PC-3 (cell line): ENCODE measurements around the gene CHD6. TPM values are rescaled to one million over a fixed set of nuclear protein-coding genes. Genes with fewer than 3 reads are reported as not detected.

ENCODE experiments used
- ATAC-seq: fragments of 200-7000 bp; cut with Tn5 transposase; 2 replicates; pipeline ENCODE4 v1.9.1; 2020; ENCODE audit warnings: mild to moderate bottlenecking, moderate library complexity
- BruUV-seq: library from RNA; stranded (reverse); fragments of 400-500 nt; replicated peaks from 2 replicates; lab custom pipeline; 2021; lab: Mats Ljungman, UMichigan
- CTCF ChIA-PET: fragments of 300-600 bp; sonication (Branson Sonifier 250); formaldehyde crosslinking; loops from one replicate; lab custom pipeline; 2022; ENCODE audit warnings: antibody characterized with exemption; lab: Charles Lee
- POLR2A ChIA-PET: fragments of 300-600 bp; sonication (Branson Sonifier 250); formaldehyde crosslinking; loops from one replicate; lab custom pipeline; 2022; ENCODE audit warnings: antibody characterized with exemption; ENCODE audit not compliant: unreplicated experiment; lab: Charles Lee
- DNase-seq: peaks from one replicate; pipeline ENCODE4 v3.0.0-alpha.2; 2015
- H2AFZ ChIP-seq: fragments of 300-600 bp; sonication (generic); 2 replicates; pipeline ENCODE4 v1.6.0; 2016; ENCODE audit warnings: antibody characterized with exemption, low read length
- H3F3A ChIP-seq: fragments of 300-600 bp; sonication (generic); one replicate; pipeline ENCODE4 v1.6.0; 2017; ENCODE audit warnings: antibody characterized with exemption, low read length, control low read depth, mild to moderate bottlenecking; ENCODE audit not compliant: unreplicated experiment
- H3K27ac ChIP-seq: fragments of 300-600 bp; sonication (generic); 2 replicates; pipeline ENCODE4 v1.5.1; 2016; ENCODE audit warnings: mild to moderate bottlenecking, low read length
- H3K27me3 ChIP-seq: fragments of 300-600 bp; sonication (generic); 2 replicates; pipeline ENCODE4 v1.6.1; 2016; ENCODE audit warnings: low read length, mixed read lengths
- H3K36me3 ChIP-seq: fragments of 300-600 bp; sonication (generic); 2 replicates; pipeline ENCODE4 v1.6.1; 2016; ENCODE audit warnings: low read depth, mixed run types, low read length, mixed read lengths
- H3K4me1 ChIP-seq: fragments of 300-600 bp; sonication (generic); 2 replicates; pipeline ENCODE4 v1.5.1; 2016; ENCODE audit warnings: low read length; ENCODE audit not compliant: insufficient read depth
- H3K4me2 ChIP-seq: fragments of 300-600 bp; sonication (generic); 2 replicates; pipeline ENCODE4 v1.6.0; 2016; ENCODE audit warnings: low read length
- H3K4me3 ChIP-seq: fragments of 300-600 bp; sonication (generic); 2 replicates; pipeline ENCODE4 v1.5.1; 2016; ENCODE audit warnings: mild to moderate bottlenecking, low read length, mixed read lengths
- H3K79me2 ChIP-seq: fragments of 300-600 bp; sonication (generic); 2 replicates; pipeline ENCODE4 v1.6.1; 2017; ENCODE audit warnings: low read length, mixed read lengths
- H3K9ac ChIP-seq: fragments of 300-600 bp; sonication (generic); 2 replicates; pipeline ENCODE4 v1.6.0; 2016; ENCODE audit warnings: mild to moderate bottlenecking, low read length
- H3K9me2 ChIP-seq: fragments of 300-600 bp; sonication (generic); replicated peaks from 2 replicates; pipeline ENCODE4 v1.6.1; 2016; ENCODE audit warnings: mixed run types, low read length, mixed read lengths
- H3K9me3 ChIP-seq: fragments of 300-600 bp; sonication (generic); 2 replicates; pipeline ENCODE4 v1.6.1; 2016; ENCODE audit warnings: low read length, mixed read lengths
- H4K20me1 ChIP-seq: fragments of 300-600 bp; sonication (generic); 2 replicates; pipeline ENCODE4 v1.6.1; 2016; ENCODE audit warnings: low read length, mixed read lengths
- CTCF ChIP-seq: fragments of 300-600 bp; sonication (generic); conservative IDR thresholded peaks from 2 replicates; pipeline ENCODE4 v1.5.1; 2017; ENCODE audit warnings: antibody characterized with exemption, low read depth, mild to moderate bottlenecking, low read length
- EZH2 ChIP-seq: fragments of 300-600 bp; sonication (generic); IDR thresholded peaks from one replicate; pipeline ENCODE4 v1.6.1; 2017; ENCODE audit warnings: antibody characterized with exemption, mild to moderate bottlenecking, low read length; ENCODE audit not compliant: unreplicated experiment
- EZH2phosphoT487 ChIP-seq: fragments of 300-600 bp; sonication (generic); IDR thresholded peaks from 2 replicates; pipeline ENCODE4 v1.6.1; 2018; ENCODE audit warnings: mild to moderate bottlenecking, antibody characterized with exemption, low read length, borderline replicate concordance
- intact Hi-C: fragments of 100-400 bp; cut with micrococcal nuclease; formaldehyde crosslinking; loops from 2 replicates; pipeline ENCODE4 v1.9.0; 2023
- total RNA-seq: library from RNA; depleted of rRNA; stranded (reverse); fragments of >200 nt; gene quantifications from 2 replicates; pipeline ENCODE4 v1.2.3, GENCODE V29; 2014

The CHD6 gene
- total RNA-seq, 1 experiment from 2014 or later, result 19.5 TPM

GRCh38 chr20:41373251-41373783, 244.9 kb downstream of the CHD6 start:
- CTCF ChIA-PET, result no interaction called here
- DNase-seq, result no peak
- Histone ChIP-seq H3K4me2 (no peak overlapping the region), H3K36me3 (no peaks in the 10 kb centered on the region), H3K79me2 (no peaks in the 10 kb centered on the region), H3K4me3 (no peak overlapping the region), H4K20me1 (no peaks in the 10 kb centered on the region), H3F3A (no peaks in the 10 kb centered on the region), H3K27ac (no peak overlapping the region), H3K9me3 (no peaks in the 10 kb centered on the region), H3K9me2 (no peaks in the 10 kb centered on the region), H3K27me3 (peaks cover 22% of the 10 kb centered on the region), H3K4me1 (no peaks in the 10 kb centered on the region), H2AFZ (no peak overlapping the region), H3K9ac (no peak overlapping the region)
- no peak for TF ChIP-seq EZH2
- no peak for TF ChIP-seq EZH2phosphoT487
- no peak for TF ChIP-seq CTCF
- intact Hi-C loops, result no loop called here
- no peak for ATAC-seq
- no TSS peak for BruUV-seq
- POLR2A ChIA-PET, result no interaction called here

DNA sequence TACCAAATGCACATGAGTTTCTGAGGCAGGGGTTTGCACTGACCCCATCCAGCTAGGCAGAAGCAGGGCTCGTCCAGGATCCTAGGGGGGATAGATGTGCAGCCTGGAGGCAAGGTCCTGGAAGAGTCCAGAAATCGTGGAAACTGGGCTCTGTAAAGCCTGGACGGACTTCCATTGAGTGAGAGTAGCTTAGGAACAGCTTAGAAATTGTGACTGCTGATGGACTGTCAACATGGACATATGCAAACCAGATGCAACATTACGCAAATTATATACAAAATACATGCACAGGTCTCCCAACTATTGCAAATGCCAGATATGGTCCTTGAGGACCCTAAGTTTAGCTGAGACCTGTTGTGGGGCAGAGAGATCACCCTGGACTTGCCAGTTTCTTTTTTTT, 246.8 kb downstream of the CHD6 start:
- no peaks in the 10 kb centered on the region for H4K20me1 ChIP-seq
- CTCF ChIA-PET, result no interaction called here
- H3K4me2 ChIP-seq, result no peak overlapping the region
- H3K27ac ChIP-seq, result no peak overlapping the region
- POLR2A ChIA-PET, result no interaction called here
- no peaks in the 10 kb centered on the region for H3K4me1 ChIP-seq
- no peak for ATAC-seq
- H3K36me3 ChIP-seq, result no peaks in the 10 kb centered on the region
- no peaks in the 10 kb centered on the region for H3K9me3 ChIP-seq
- BruUV-seq, result no TSS peak
- no peak for DNase-seq
- H3K9ac ChIP-seq, result no peak overlapping the region
- H3K4me3 ChIP-seq, result no peak overlapping the region
- H3K79me2 ChIP-seq, result no peaks in the 10 kb centered on the region
- intact Hi-C loops, result no loop called here
- H3K27me3 ChIP-seq, result peaks cover 23% of the 10 kb centered on the region
- no peak overlapping the region for H2AFZ ChIP-seq
- TF ChIP-seq EZH2 (no peak), EZH2phosphoT487 (no peak), CTCF (no peak)
- no peaks in the 10 kb centered on the region for H3K9me2 ChIP-seq
- H3F3A ChIP-seq, result no peaks in the 10 kb centered on the region

- Histone ChIP-seq H3K4me1 (no peaks in the 10 kb centered on the region), H2AFZ (no peak overlapping the region), H3K27ac (no peak overlapping the region), H3K9me2 (no peaks in the 10 kb centered on the region), H3K27me3 (peaks cover 33% of the 10 kb centered on the region), H3K4me2 (no peak overlapping the region), H3K79me2 (no peaks in the 10 kb centered on the region), H3K36me3 (no peaks in the 10 kb centered on the region), H3K9me3 (no peaks in the 10 kb centered on the region), H3K9ac (no peak overlapping the region), H3K4me3 (no peak overlapping the region), H4K20me1 (no peaks in the 10 kb centered on the region), H3F3A (no peaks in the 10 kb centered on the region)
- ATAC-seq (no peak), DNase-seq (no peak)
- intact Hi-C loops, result no loop called here
- no peak for TF ChIP-seq EZH2phosphoT487
- no peak for TF ChIP-seq EZH2
- no peak for TF ChIP-seq CTCF
- no TSS peak for BruUV-seq
- POLR2A ChIA-PET, result no interaction called here
- CTCF ChIA-PET, result no interaction called here
Observed at GRCh38 chr20:41370176-41370575, 248.0 kb downstream of the CHD6 start.
